HepG2 (cell line): ENCODE data around the gene BTG2. TPM values are rescaled to one million over a fixed set of nuclear protein-coding genes. Genes with fewer than 3 reads are reported as not detected.

Experiments used
- ATAC-seq: fragments of 200-7000 bp; cut with Tn5 transposase; 3 replicates; pipeline ENCODE4 v1.9.1; 2020; ENCODE audit warnings: mild to moderate bottlenecking, moderate library complexity
- BruUV-seq: library from RNA; stranded (reverse); fragments of 400-500 nt; replicated peaks from 2 replicates; lab custom pipeline; 2021; lab: Mats Ljungman, UMichigan
- CTCF ChIA-PET: fragments of 300-600 bp; formaldehyde crosslinking; extraction: SDS; loops from one replicate; lab custom pipeline; 2021; ENCODE audit warnings: low total read pairs, inconsistent platforms, low intra/inter-chr PET ratio; lab: Yijun Ruan, JAX
- POLR2A ChIA-PET: fragments of 350-600 bp; sonication (Branson Sonifier 250); formaldehyde crosslinking; loops from one replicate; lab custom pipeline; 2020; ENCODE audit warnings: antibody characterized with exemption, inconsistent platforms; lab: Yijun Ruan, JAX
- DNase-seq: peaks from one replicate; pipeline ENCODE4 v3.0.0-alpha.2; 2015; ENCODE audit warnings: low spot score
- FAIRE-seq: peaks from 3 replicates; lab custom pipeline; 2011; peaks lifted over from hg19 to GRCh38; lab: Jason Lieb, UNC
- H2AFZ ChIP-seq: one replicate; pipeline ENCODE4 v1.6.1; 2011; ENCODE audit warnings: low read length, inconsistent platforms
- H3K27ac ChIP-seq: fragments of 300-600 bp; 3 replicates; pipeline ENCODE4 v1.8.0; 2011; ENCODE audit warnings: mixed run types, mild to moderate bottlenecking, mixed read lengths, low read length, inconsistent platforms; ENCODE audit not compliant: insufficient read depth; ENCODE audit errors: extremely low read length
- H3K27me3 ChIP-seq, 2 experiments: fragments of 200-600 bp in 1 of 2; 2 replicates in 1 of 2; 3 replicates in 1 of 2; pipeline versions ENCODE4 v1.6.0 to v1.8.0; 2011; ENCODE audit warnings: low read length in 2 of 2, mild to moderate bottlenecking in 2 of 2, moderate library complexity in 2 of 2, inconsistent platforms in 1 of 2; ENCODE audit not compliant: insufficient read depth in 2 of 2, control insufficient read depth in 1 of 2
- H3K36me3 ChIP-seq, 2 experiments: fragments of 200-600 bp in 1 of 2; replicated peaks in 1 of 2; 2 replicates in 1 of 2; 3 replicates in 1 of 2; pipeline versions ENCODE4 v1.5.1 to v1.8.0; 2011; ENCODE audit warnings: low read length in 2 of 2, inconsistent platforms in 1 of 2; ENCODE audit not compliant: insufficient read depth in 2 of 2, control insufficient read depth in 1 of 2
- H3K4me1 ChIP-seq: 2 replicates; pipeline ENCODE4 v1.5.1; 2012; ENCODE audit warnings: low read length, inconsistent platforms; ENCODE audit not compliant: insufficient read depth
- H3K4me2 ChIP-seq: 2 replicates; pipeline ENCODE4 v1.6.0; 2011; ENCODE audit warnings: low read depth, low read length, inconsistent platforms
- H3K4me3 ChIP-seq, 3 experiments: fragments of 200-600 bp in 1 of 3; sonication (generic), shearing (Covaris generic) in 1 of 3; replicated peaks in 1 of 3; 2 replicates each; pipeline ENCODE4 v1.5.1; 2011 to 2016; ENCODE audit warnings: low read length in 3 of 3, inconsistent platforms in 2 of 3, low read depth in 2 of 3, mild to moderate bottlenecking in 2 of 3, control low read depth in 1 of 3, mixed read lengths in 1 of 3; ENCODE audit not compliant: insufficient read depth in 1 of 3
- H3K79me2 ChIP-seq: one replicate; pipeline ENCODE4 v1.6.1; 2011; ENCODE audit warnings: low read length, inconsistent platforms; ENCODE audit not compliant: insufficient read depth
- H3K9ac ChIP-seq: 2 replicates; pipeline ENCODE4 v1.6.0; 2011; ENCODE audit warnings: mild to moderate bottlenecking, low read depth, low read length, inconsistent platforms; ENCODE audit not compliant: insufficient read depth
- H3K9me3 ChIP-seq: 2 replicates; pipeline ENCODE4 v1.5.1; 2012; ENCODE audit warnings: mild to moderate bottlenecking, low read length
- H4K20me1 ChIP-seq: 2 replicates; pipeline ENCODE4 v1.6.0; 2011; ENCODE audit warnings: inconsistent platforms, mild to moderate bottlenecking, low read length, moderate library complexity; ENCODE audit not compliant: insufficient read depth
- ATF7 ChIP-seq, 2 experiments: fragments of 450-650 bp in 1 of 2; sonication (generic) in 1 of 2; formaldehyde crosslinking in 1 of 2; IDR thresholded peaks; 2 replicates each; pipeline versions ENCODE4 v1.4.0 to v1.6.1; 2016 to 2020; ENCODE audit warnings: antibody characterized with exemption in 1 of 2, mild to moderate bottlenecking in 1 of 2, missing genetic modification reagents in 1 of 2
- CREBL2 ChIP-seq: sonication (generic); formaldehyde crosslinking; IDR thresholded peaks from 2 replicates; pipeline ENCODE4 v1.8.1; 2023; ENCODE audit warnings: missing genetic modification reagents, mild to moderate bottlenecking, borderline replicate concordance
- ELF1 ChIP-seq: sonication (generic); formaldehyde crosslinking; IDR thresholded peaks from 2 replicates; pipeline ENCODE4 v1.4.0; 2020; ENCODE audit warnings: missing genetic modification reagents
- FOSL2 ChIP-seq: sonication (generic); formaldehyde crosslinking; IDR thresholded peaks from 2 replicates; pipeline ENCODE4 v1.4.0; 2020; ENCODE audit warnings: missing genetic modification reagents
- LCORL ChIP-seq, 2 experiments: fragments of 450-650 bp in 1 of 2; sonication (generic) in 1 of 2; formaldehyde crosslinking in 1 of 2; IDR thresholded peaks; 2 replicates each; pipeline versions ENCODE4 v1.5.0 to v1.6.1; 2017 to 2020; ENCODE audit warnings: antibody characterized with exemption in 1 of 2, missing genetic modification reagents in 1 of 2
- MED1 ChIP-seq: sonication (generic); formaldehyde crosslinking; IDR thresholded peaks from 2 replicates; pipeline ENCODE4 v1.4.0; 2020; ENCODE audit warnings: missing genetic modification reagents
- MLX ChIP-seq: IDR thresholded peaks from 2 replicates; pipeline ENCODE4 v1.6.1; 2016
- MYNN ChIP-seq: sonication (generic); formaldehyde crosslinking; IDR thresholded peaks from 2 replicates; pipeline ENCODE4 v1.4.0; 2020; ENCODE audit warnings: mild to moderate bottlenecking, low read depth, missing genetic modification reagents
- TEAD3 ChIP-seq: optimal IDR thresholded peaks from 2 replicates; pipeline ENCODE3; 2016; ENCODE audit warnings: borderline replicate concordance
- ZNF101 ChIP-seq: sonication (generic); formaldehyde crosslinking; IDR thresholded peaks from 2 replicates; pipeline ENCODE4 v1.4.0; 2020; ENCODE audit warnings: mild to moderate bottlenecking, low read depth, missing genetic modification reagents, borderline replicate concordance
- ZNF20 ChIP-seq: sonication (generic); formaldehyde crosslinking; IDR thresholded peaks from 2 replicates; pipeline ENCODE4 v1.4.0; 2020; ENCODE audit warnings: mild to moderate bottlenecking, moderate library complexity, missing genetic modification reagents
- ZNF558 ChIP-seq: sonication (generic); formaldehyde crosslinking; IDR thresholded peaks from 2 replicates; pipeline ENCODE4 v1.9.0; 2022; ENCODE audit warnings: mild to moderate bottlenecking, missing genetic modification reagents, borderline replicate concordance
- ZNF577 ChIP-seq: sonication (generic); formaldehyde crosslinking; IDR thresholded peaks from 2 replicates; pipeline ENCODE4 v1.4.0; 2020; ENCODE audit warnings: mild to moderate bottlenecking, low read depth, missing genetic modification reagents, borderline replicate concordance
- ZNF746 ChIP-seq: sonication (generic); formaldehyde crosslinking; IDR thresholded peaks from 2 replicates; pipeline ENCODE4 v1.8.0; 2022; ENCODE audit warnings: mild to moderate bottlenecking, missing genetic modification reagents
- ZNF777 ChIP-seq: sonication (generic); formaldehyde crosslinking; IDR thresholded peaks from 2 replicates; pipeline ENCODE4 v1.4.0; 2020; ENCODE audit warnings: missing genetic modification reagents
- ZNF800 ChIP-seq: sonication (generic); formaldehyde crosslinking; IDR thresholded peaks from 2 replicates; pipeline ENCODE4 v1.4.0; 2020; ENCODE audit warnings: missing genetic modification reagents
- WGBS: methylation state at CpG from one replicate; pipeline ENCODE4 v1.1.6; 2017; ENCODE audit warnings: low lambda C conversion rate; 5-methylcytosine and 5-hydroxymethylcytosine counted together
- in situ Hi-C: cut with HindIII; loops from 2 replicates; pipeline ENCODE4 v1.10.0; 2017; ENCODE audit warnings: low pct_unique_long_range_greater_than_20kb; ENCODE audit not compliant: extremely low pct_ligation_motif_present
- intact Hi-C: fragments of 100-400 bp; cut with micrococcal nuclease; formaldehyde crosslinking; loops from one replicate; pipeline ENCODE4 v1.10.0; 2022; ENCODE audit not compliant: unreplicated experiment
- polyA plus RNA-seq, 8 experiments: library from polyadenylated mRNA; depleted of rRNA in 3 of 8; stranded (reverse) in 7 of 8; unstranded in 1 of 8; fragments of >200 nt; fragmentation: Illumina TruSeq in 4 of 8; extraction: Trizol in 4 of 8; gene quantifications; 2 replicates each; pipeline versions ENCODE4 v1.2.1 to v1.2.3, GENCODE V29; 2011 to 2016; ENCODE audit warnings: low read depth in 4 of 8, missing spikeins in 1 of 8, mixed read lengths in 1 of 8; ENCODE audit not compliant: insufficient read depth in 1 of 8
- total RNA-seq, 5 experiments: library from RNA; depleted of rRNA; stranded (reverse); fragments of >200 nt; fragmentation: Illumina TruSeq; extraction: Trizol; gene quantifications; 2 replicates each; pipeline ENCODE4 v1.2.3, GENCODE V29; 2016; ENCODE audit warnings: low read depth in 1 of 5
- TF ChIP-seq, protein P1 (sequence below): sonication (generic); IDR thresholded peaks from 2 replicates; pipeline ENCODE4 v1.6.1; 2016; ENCODE audit warnings: low read depth, borderline replicate concordance

The BTG2 gene
- total and polyA plus RNA-seq, 2 of the 13 experiments (the other 11 are each of a cell fraction or from before 2014, with no cell fraction given): 13.6 to 18.3 TPM

DNA sequence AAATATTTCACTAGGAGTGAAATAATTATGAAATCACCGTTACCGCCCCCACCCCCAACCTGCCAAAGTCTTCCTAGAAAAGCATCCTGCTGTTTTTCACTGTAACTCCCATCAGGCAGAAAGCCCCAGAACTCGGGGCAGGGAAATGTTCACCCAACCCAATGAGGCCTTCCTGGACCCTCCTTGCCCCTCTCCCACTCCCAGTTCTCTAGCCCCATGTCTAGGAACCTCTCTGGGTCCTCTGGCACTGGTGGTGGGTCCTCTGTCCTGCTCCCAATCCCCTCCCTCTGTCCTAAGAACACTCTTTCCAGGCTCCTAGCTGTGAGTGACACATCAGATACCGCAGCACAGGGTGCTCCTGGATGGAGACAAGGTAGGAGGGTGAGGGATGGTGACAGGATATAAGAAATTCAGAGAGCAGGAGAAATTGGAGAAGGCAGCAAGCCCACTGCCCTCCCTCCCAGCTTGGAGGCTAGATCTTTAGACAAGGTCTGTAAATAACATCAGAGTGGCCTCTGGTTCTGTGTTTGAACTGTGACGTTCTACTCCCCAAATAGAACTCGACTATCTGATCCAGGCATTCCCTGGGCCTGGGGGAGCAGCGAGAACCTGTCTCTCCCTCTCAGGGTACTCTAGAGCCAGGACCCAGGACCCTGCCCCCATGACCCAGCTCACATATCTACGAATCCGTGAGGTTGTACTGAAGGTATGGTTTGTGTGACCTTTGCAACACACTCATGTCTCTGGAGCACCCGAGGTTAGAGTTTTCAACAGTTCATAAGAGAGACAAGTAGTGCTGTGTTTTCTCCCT, 23.3 kb upstream of the BTG2 start (continued):
- TF ChIP-seq MLX (CRISPR knock-in tag) (no peak), ATF7 (IDR thresholded peaks at IDR 0.05) (no peak), ATF7 (CRISPR knock-in tag; IDR thresholded peaks at IDR 0.05) (no peak), FOSL2 (CRISPR knock-in tag) (no peak)
- TF ChIP-seq, all 625 proteins: peak for 9

DNA sequence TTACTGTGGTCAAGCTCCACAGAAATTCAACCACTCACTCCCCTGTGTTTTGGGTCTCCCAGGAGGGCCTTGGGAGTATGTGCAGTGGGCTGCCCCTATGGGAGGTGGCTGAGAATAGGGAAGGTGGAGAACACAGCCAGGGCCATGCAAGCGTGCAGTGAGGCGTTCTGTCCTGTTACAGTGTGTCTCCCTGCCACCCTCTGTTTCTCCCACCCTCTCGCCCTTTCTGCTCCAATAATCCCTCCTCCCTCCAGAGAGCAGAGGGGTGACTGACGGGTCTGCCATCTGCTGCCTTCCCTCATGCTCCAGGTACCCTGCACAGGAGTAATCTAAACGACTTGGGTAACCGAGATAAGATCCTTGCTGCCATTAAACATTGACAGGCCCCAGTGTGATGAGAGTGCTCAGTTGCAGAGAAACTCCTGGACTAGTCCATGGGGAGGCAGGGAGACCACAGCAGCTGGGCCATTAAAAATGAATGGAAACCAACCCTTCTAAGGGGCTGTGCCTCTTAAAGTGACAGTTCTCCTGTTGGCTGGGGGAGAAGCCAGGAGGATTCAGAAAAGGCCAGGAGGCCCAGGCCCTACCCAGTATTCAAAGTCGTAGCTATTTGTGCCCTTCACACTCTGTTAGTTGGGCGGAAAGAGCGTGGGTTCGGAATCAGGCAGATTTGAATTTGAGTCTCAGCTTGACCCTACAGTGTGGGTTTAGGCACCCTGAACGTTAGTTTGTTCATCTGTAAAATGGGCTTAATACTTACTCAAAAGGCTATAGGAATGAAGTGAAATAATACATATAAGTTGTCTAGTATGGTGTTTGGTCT, 22.4 kb upstream of the BTG2 start:
- DNase-seq (no peak), FAIRE-seq (no peak), ATAC-seq (peak; percentile 82)
- no peak overlapping the region for H3K27ac ChIP-seq
- no peaks in the 10 kb centered on the region for H3K9me3 ChIP-seq
- peak overlapping the region; percentile 71 for H3K4me2 ChIP-seq
- BruUV-seq: no TSS peak
- WGBS: 33% methylated on average over 11 of the region's 11 CpGs
- H3K36me3 ChIP-seq: no peaks in the 10 kb centered on the region
- no peaks in the 10 kb centered on the region for H3K79me2 ChIP-seq
- peaks cover 0 to 46% of the 10 kb centered on the region in 2 experiments; a peak in 4 of 5 replicates for H3K27me3 ChIP-seq
- CTCF ChIA-PET: no interaction called here
- no peak overlapping the region for H3K9ac ChIP-seq
- POLR2A ChIA-PET: interaction anchor here (1.8 to 2.3 kb wide), 2 partner anchors 8 to 23 kb away, joined by 7 to 11 read pairs; partner anchors contain the start of gene BTG2
- peaks cover 26% of the 10 kb centered on the region for H3K4me1 ChIP-seq
- H3K4me3 ChIP-seq: peak overlapping the region in 1 of 3 experiments; percentile 53; a peak in 2 of 6 replicates
- in situ Hi-C loops: no loop called here
- no peaks in the 10 kb centered on the region for H4K20me1 ChIP-seq
- intact Hi-C loops: no loop called here
- H2AFZ ChIP-seq: peak overlapping the region; percentile 46
- TF ChIP-seq ZNF20 (CRISPR knock-in tag) (no peak), MYNN (CRISPR knock-in tag) (no peak), ZNF101 (CRISPR knock-in tag) (no peak), LCORL (IDR thresholded peaks at IDR 0.05) (no peak), LCORL (CRISPR knock-in tag; IDR thresholded peaks at IDR 0.05) (0 out of 2 replicates have a peak, but pooled peaks have one; percentile 26), ZNF777 (no peak), TEAD3 (CRISPR knock-in tag) (no peak), ZNF577 (CRISPR knock-in tag) (no peak), ZNF800 (CRISPR knock-in tag) (no peak), ZNF558 (CRISPR knock-in tag) (no peak), ELF1 (CRISPR knock-in tag) (no peak), ZNF746 (CRISPR knock-in tag) (no peak), MED1 (CRISPR knock-in tag) (no peak), CREBL2 (CRISPR knock-in tag) (no peak)
- TF ChIP-seq, protein P1, sequence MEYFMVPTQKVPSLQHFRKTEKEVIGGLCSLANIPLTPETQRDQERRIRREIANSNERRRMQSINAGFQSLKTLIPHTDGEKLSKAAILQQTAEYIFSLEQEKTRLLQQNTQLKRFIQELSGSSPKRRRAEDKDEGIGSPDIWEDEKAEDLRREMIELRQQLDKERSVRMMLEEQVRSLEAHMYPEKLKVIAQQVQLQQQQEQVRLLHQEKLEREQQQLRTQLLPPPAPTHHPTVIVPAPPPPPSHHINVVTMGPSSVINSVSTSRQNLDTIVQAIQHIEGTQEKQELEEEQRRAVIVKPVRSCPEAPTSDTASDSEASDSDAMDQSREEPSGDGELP: no peak
